GM12878 (cell line): ENCODE measurements around the gene VRK3. TPM values are rescaled to one million over a fixed set of nuclear protein-coding genes. Genes with fewer than 3 reads are reported as not detected.

Experiments
- ATAC-seq: fragments of 200-7000 bp; cut with Tn5 transposase; 3 replicates; pipeline ENCODE4 v1.9.1; 2020; ENCODE audit warnings: mild to moderate bottlenecking, moderate library complexity
- BruUV-seq: library from RNA; stranded (reverse); fragments of 400-500 nt; replicated peaks from 2 replicates; lab custom pipeline; 2021; lab: Mats Ljungman, UMichigan
- CTCF ChIA-PET: fragments of 300-600 bp; sonication (Branson Sonifier 250); formaldehyde crosslinking; extraction: SDS; loops from one replicate; lab custom pipeline; 2021; ENCODE audit warnings: inconsistent platforms; lab: Yijun Ruan, JAX
- POLR2A ChIA-PET: fragments of 350-600 bp; formaldehyde crosslinking; extraction: SDS; loops from one replicate; lab custom pipeline; 2021; ENCODE audit warnings: inconsistent platforms; lab: Charles Lee
- RAD21 ChIA-PET: fragments of 300-600 bp; sonication (Branson Sonifier 250); formaldehyde crosslinking; loops from one replicate; lab custom pipeline; 2023; ENCODE audit warnings: antibody characterized with exemption; ENCODE audit not compliant: unreplicated experiment; lab: Charles Lee
- SMC1A ChIA-PET: fragments of 300-600 bp; sonication (Branson Sonifier 250); formaldehyde crosslinking; loops from one replicate; lab custom pipeline; 2023; ENCODE audit not compliant: unreplicated experiment, uncharacterized antibody; lab: Charles Lee
- DNase-seq: peaks from one replicate; pipeline ENCODE4 v3.0.0-alpha.2; 2011; ENCODE audit warnings: low read depth, low spot score
- FAIRE-seq: peaks from 3 replicates; lab custom pipeline; 2011; peaks lifted over from hg19 to GRCh38; lab: Jason Lieb, UNC
- H2AFZ ChIP-seq: 2 replicates; pipeline ENCODE4 v1.6.0; 2011; ENCODE audit warnings: low read depth, low read length, control low read depth; ENCODE audit not compliant: control insufficient read depth
- H3K27ac ChIP-seq: 2 replicates; pipeline ENCODE4 v1.5.1; 2011; ENCODE audit warnings: control low read depth; ENCODE audit not compliant: control insufficient read depth, insufficient read depth
- H3K27me3 ChIP-seq, 2 experiments: replicated peaks in 1 of 2; 2 replicates each; pipeline versions ENCODE4 v1.6.0 to v1.6.1; 2011; ENCODE audit warnings: low read length in 1 of 2; ENCODE audit not compliant: control insufficient read depth in 2 of 2, insufficient read depth in 2 of 2
- H3K36me3 ChIP-seq, 2 experiments: 2 replicates each; pipeline ENCODE4 v1.5.1; 2011; ENCODE audit warnings: low read length in 1 of 2; ENCODE audit not compliant: control insufficient read depth in 2 of 2, insufficient read depth in 2 of 2
- H3K4me1 ChIP-seq: 2 replicates; pipeline ENCODE4 v1.6.1; 2011; ENCODE audit warnings: mild to moderate bottlenecking, low read length, moderate library complexity, mixed read lengths; ENCODE audit not compliant: control insufficient read depth, insufficient read depth
- H3K4me2 ChIP-seq: 2 replicates; pipeline ENCODE4 v1.6.0; 2011; ENCODE audit warnings: control low read depth; ENCODE audit not compliant: control insufficient read depth, insufficient read depth
- H3K4me3 ChIP-seq: fragments of 200-600 bp; sonication (generic); 2 replicates; pipeline ENCODE4 v1.5.1; 2016
- H3K79me2 ChIP-seq: 2 replicates; pipeline ENCODE4 v1.6.0; 2011; ENCODE audit warnings: low read length; ENCODE audit not compliant: control insufficient read depth, insufficient read depth
- H3K9ac ChIP-seq: 2 replicates; pipeline ENCODE4 v1.8.0; 2011; ENCODE audit warnings: low read length, control low read depth, mixed read lengths; ENCODE audit not compliant: control insufficient read depth, insufficient read depth
- H3K9me3 ChIP-seq: replicated peaks from 3 replicates; pipeline ENCODE4 v1.5.1; 2011; ENCODE audit warnings: mild to moderate bottlenecking, low read length; ENCODE audit not compliant: control insufficient read depth, insufficient read depth
- H4K20me1 ChIP-seq: 2 replicates; pipeline ENCODE4 v1.6.0; 2011; ENCODE audit not compliant: control insufficient read depth, insufficient read depth
- BRCA1 ChIP-seq: IDR thresholded peaks from 2 replicates; pipeline ENCODE4 v1.6.1; 2011; ENCODE audit warnings: low read depth, low read length, improper control_type of control experiment
- MLLT1 ChIP-seq: fragments of 450-650 bp; IDR thresholded peaks from 2 replicates; pipeline ENCODE4 v1.6.1; 2016; ENCODE audit warnings: mild to moderate bottlenecking
- NR2C1 ChIP-seq: fragments of 450-650 bp; IDR thresholded peaks from 2 replicates; pipeline ENCODE4 v1.6.1; 2017; ENCODE audit warnings: antibody characterized with exemption, mild to moderate bottlenecking, moderate library complexity
- ZBTB40 ChIP-seq: fragments of 450-650 bp; IDR thresholded peaks from 2 replicates; pipeline ENCODE4 v1.6.1; 2016; ENCODE audit warnings: mild to moderate bottlenecking, moderate library complexity, borderline replicate concordance
- WGBS: methylation state at CpG from one replicate; pipeline ENCODE4 v1.1.6; 2016; ENCODE audit warnings: low lambda C conversion rate; ENCODE audit not compliant: insufficient replicate concordance, insufficient coverage; ENCODE audit errors: missing lambda C conversion rate; 5-methylcytosine and 5-hydroxymethylcytosine counted together
- in situ Hi-C: fragments of 300-500 bp; cut with MboI; formaldehyde crosslinking; loops from 9 replicates; pipeline ENCODE4 v1.14.3; 2018; ENCODE audit warnings: mixed read lengths
- intact Hi-C: fragments of 100-400 bp; cut with micrococcal nuclease; formaldehyde crosslinking; loops from one replicate; pipeline ENCODE4 v1.14.2; 2022; ENCODE audit not compliant: unreplicated experiment
- polyA plus RNA-seq, 11 experiments: library from polyadenylated mRNA; depleted of rRNA in 4 of 11; unstranded in 6 of 11; stranded (reverse) in 5 of 11; fragments of >200 nt; fragmentation: Nextera tagmentation in 4 of 11; fragmentation: Illumina TruSeq in 1 of 11; extraction: Ambion mirVana in 4 of 11; extraction: Trizol in 1 of 11; gene quantifications; 1 replicate in 1 of 11; 2 replicates in 10 of 11; pipeline versions ENCODE4 v1.2.1 to v1.2.3, GENCODE V29; 2011 to 2016; ENCODE audit warnings: inconsistent platforms in 2 of 11, missing spikeins in 2 of 11, low read depth in 1 of 11
- total RNA-seq, 4 experiments: library from RNA; depleted of rRNA in 3 of 4; stranded (reverse); fragments of >200 nt in 3 of 4; fragmentation: Illumina TruSeq in 1 of 4; extraction: Trizol in 1 of 4; gene quantifications; 2 replicates each; pipeline versions ENCODE4 v1.2.1 to v1.2.3, GENCODE V29; 2013 to 2021
- TF ChIP-seq, protein P1 (sequence below): IDR thresholded peaks from 2 replicates; pipeline ENCODE4 v1.6.1; 2012; ENCODE audit warnings: low read depth, low read length, improper control_type of control experiment

The VRK3 gene
- total and polyA plus RNA-seq, 10 of the 15 experiments (the other 5 are each of a cell fraction or from before 2014, with no cell fraction given) = 17.3 to 61.9 (median 35.5) TPM

DNA sequence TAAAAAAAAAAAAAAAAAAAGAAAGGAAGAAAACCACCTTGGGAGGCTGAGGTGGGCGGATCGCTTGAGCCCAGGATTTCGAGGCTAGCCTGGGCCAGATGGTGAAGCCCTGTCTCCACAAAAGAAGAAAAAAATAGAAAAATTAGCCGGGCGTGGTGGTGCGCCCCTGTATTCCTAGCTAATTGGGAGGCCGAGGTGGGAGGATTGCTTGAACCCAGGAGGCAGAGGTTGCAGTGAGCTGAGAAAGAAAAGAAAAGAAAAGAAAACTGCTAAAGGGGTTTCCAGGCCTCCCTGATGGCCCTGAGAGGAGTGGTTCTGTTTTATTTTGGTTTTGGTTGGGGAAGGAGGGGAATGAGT is 1.4 kb upstream of the VRK3 start:
- Histone ChIP-seq H3K79me2 (peaks cover 34% of the 10 kb centered on the region), H3K27ac (no peak overlapping the region), H4K20me1 (no peaks in the 10 kb centered on the region), H2AFZ (no peak overlapping the region), H3K4me2 (peak overlapping the region; percentile 90), H3K4me3 (peak overlapping the region; percentile 73), H3K9ac (no peak overlapping the region), H3K4me1 (peaks cover 16% of the 10 kb centered on the region), H3K27me3 (no peaks in the 10 kb centered on the region), H3K36me3 (peaks cover 0 to 2% of the 10 kb centered on the region in 2 experiments; a peak in 1 of 4 replicates), H3K9me3 (no peaks in the 10 kb centered on the region)
- in situ Hi-C loops (loop anchor here (10.0 kb wide), 1 partner anchor 1078 kb away; the partner anchor contains the start of gene CTU1), intact Hi-C loops (no loop called here)
- peak; percentile 43; the same call in 1 of the 2 replicates for TF ChIP-seq MLLT1
- TF ChIP-seq NR2C1 = no peak
- BruUV-seq = no TSS peak
- FAIRE-seq = no peak
- ChIA-PET POLR2A (interaction anchor here (0.7 kb wide), 1 partner anchor 22 kb away, joined by 10 read pairs; no protein-coding TSS in a partner anchor), SMC1A (no interaction called here), CTCF (no interaction called here), RAD21 (no interaction called here)
- ATAC-seq = no peak
- DNase-seq = no peak
- 99% methylated on average over 7 of the region's 7 CpGs for WGBS

GRCh38 chr19:50025794-50026549 is 800 bp upstream of the VRK3 start, which contains the start of gene ZNF473:
Gene ZNF473 (plus strand): TSS chr19:50026005. CDS start chr19:50031083, 5,078 bp downstream.
- no TSS peak for BruUV-seq
- in situ Hi-C loops (loop anchor here (10.0 kb wide), 1 partner anchor 1079 kb away; the partner anchor contains the start of gene CTU1), intact Hi-C loops (no loop called here)
- TF ChIP-seq, protein P1, sequence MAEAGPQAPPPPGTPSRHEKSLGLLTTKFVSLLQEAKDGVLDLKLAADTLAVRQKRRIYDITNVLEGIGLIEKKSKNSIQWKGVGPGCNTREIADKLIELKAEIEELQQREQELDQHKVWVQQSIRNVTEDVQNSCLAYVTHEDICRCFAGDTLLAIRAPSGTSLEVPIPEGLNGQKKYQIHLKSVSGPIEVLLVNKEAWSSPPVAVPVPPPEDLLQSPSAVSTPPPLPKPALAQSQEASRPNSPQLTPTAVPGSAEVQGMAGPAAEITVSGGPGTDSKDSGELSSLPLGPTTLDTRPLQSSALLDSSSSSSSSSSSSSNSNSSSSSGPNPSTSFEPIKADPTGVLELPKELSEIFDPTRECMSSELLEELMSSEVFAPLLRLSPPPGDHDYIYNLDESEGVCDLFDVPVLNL = peak; percentile 96
- TF ChIP-seq ZBTB40 = peak; percentile 78; the same call in 1 of the 2 replicates
- no peak for TF ChIP-seq BRCA1

More at GRCh38 chr19:50025794-50026549, 800 bp upstream of the VRK3 start, which contains the start of gene ZNF473:
- Histone ChIP-seq H3K9ac (peak within 1 kb of the TSS; percentile 83), H3K79me2 (peaks cover 34% of the 10 kb centered on the region), H3K27ac (peak within 1 kb of the TSS; percentile 81), H3K4me2 (peak within 1 kb of the TSS; percentile 90), H2AFZ (peak within 1 kb of the TSS; percentile 100), H3K9me3 (no peaks in the 10 kb centered on the region), H3K27me3 (no peaks in the 10 kb centered on the region), H3K4me1 (peaks cover 16% of the 10 kb centered on the region), H3K36me3 (no peaks in the 10 kb centered on the region; a peak in 2 of 4 replicates), H4K20me1 (no peaks in the 10 kb centered on the region), H3K4me3 (peak within 1 kb of the TSS; percentile 79)
- ChIA-PET POLR2A (interaction anchor here (0.7 to 1.0 kb wide), 2 partner anchors 22 to 75 kb away, joined by 3 to 10 read pairs; no protein-coding TSS in a partner anchor), RAD21 (no interaction called here), CTCF (no interaction called here), SMC1A (no interaction called here)
- DNase-seq (no peak), FAIRE-seq (no peak), ATAC-seq (peak; percentile 89)
- WGBS = 10% methylated on average over 39 of the region's 45 CpGs
